ENCODE results near the gene SHF.
"Not testable (repeated sequence)": the region's sequence is repeated elsewhere in the genome, so short reads cannot be mapped to it uniquely, and the experiment has no call there.

The SHF gene

DNA sequence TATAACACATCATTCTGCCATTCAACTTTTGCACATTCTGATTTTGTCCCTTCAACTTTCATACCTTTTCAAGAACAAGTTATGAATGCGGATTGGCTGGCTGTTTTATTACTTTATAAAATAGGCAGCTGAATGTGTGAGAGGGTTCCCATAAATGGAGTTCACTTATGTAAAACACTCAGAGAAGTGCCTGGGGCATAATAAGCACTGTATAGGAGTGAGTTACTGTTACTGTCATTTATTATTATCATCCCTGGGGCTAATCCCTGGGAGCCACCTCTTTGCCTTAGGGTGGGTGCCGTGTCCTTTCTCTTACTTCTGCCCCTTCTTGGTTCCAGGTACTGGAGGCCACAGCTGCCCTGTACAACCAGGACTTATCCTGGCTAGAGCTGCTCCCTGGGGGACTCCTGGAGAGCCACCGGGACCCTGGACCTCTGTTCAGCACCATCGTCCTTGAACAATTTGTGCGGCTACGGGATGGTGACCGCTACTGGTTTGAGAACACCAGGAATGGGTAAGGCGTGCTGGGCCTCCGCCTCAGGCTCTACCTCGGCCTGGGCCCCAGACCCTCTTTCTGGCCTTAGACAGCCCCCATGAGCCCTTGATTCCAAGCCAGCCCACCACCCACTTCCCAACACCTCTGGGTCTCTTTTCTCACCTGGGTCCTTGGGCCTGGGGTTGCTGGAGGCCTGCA lies 47.1 kb downstream of the SHF start:
- TF ChIP-seq SPI1 (IDR thresholded peaks at IDR 0.05; ENCODE audit: low read depth, low read length), result no peak
- no peak for TF ChIP-seq PAX5 (IDR thresholded peaks at IDR 0.05; ENCODE audit: insufficient read depth, low read length, severe bottlenecking)
- TF ChIP-seq POLR2A (IDR thresholded peaks at IDR 0.05; ENCODE audit: low read depth, low read length), result no peak
- TF ChIP-seq POLR2AphosphoS5 (IDR thresholded peaks at IDR 0.05; ENCODE audit: low read depth, low read length), result no peak
- no peak for TF ChIP-seq TAF1 (IDR thresholded peaks at IDR 0.05; ENCODE audit: low read depth, low read length)
- no peak for TF ChIP-seq POU2F2 (IDR thresholded peaks at IDR 0.05; ENCODE audit: low read depth, low read length)
- DNase-seq (ENCODE audit: insufficient read length, low spot score), result no peak
- no peak for FAIRE-seq

DNA sequence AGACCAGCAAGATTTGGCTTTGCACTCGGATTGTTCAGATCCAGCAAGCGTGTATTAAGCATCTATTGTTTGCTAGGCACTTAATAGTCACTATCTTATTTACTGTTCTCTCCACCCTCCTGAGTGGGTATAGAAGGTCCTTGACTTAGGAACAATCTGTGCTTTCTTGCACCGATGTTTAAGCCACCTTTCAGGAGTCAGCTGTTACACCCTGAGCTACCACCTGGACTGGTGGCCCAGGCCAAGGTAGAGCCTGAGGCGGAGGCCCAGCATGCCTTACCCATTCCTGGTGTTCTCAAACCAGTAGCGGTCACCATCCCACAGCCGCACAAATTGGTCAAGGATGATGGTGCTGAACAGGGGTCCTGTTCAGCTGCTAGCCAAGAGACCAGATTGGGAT lies 48.0 kb downstream of the SHF start:
- DNase-seq (ENCODE audit: insufficient read length, low spot score) (no peak), FAIRE-seq (no peak)
- no peak for TF ChIP-seq SPI1 (IDR thresholded peaks at IDR 0.05; ENCODE audit: low read depth, low read length)
- TF ChIP-seq PAX5 (IDR thresholded peaks at IDR 0.05; ENCODE audit: insufficient read depth, low read length, severe bottlenecking), result no peak
- no peak for TF ChIP-seq POU2F2 (IDR thresholded peaks at IDR 0.05; ENCODE audit: low read depth, low read length)
- no peak for TF ChIP-seq POLR2AphosphoS5 (IDR thresholded peaks at IDR 0.05; ENCODE audit: low read depth, low read length)
- TF ChIP-seq TAF1 (IDR thresholded peaks at IDR 0.05; ENCODE audit: low read depth, low read length), result no peak
- TF ChIP-seq POLR2A (IDR thresholded peaks at IDR 0.05; ENCODE audit: low read depth, low read length), result no peak

- no peak for TF ChIP-seq POLR2A (IDR thresholded peaks at IDR 0.05; ENCODE audit: low read depth, low read length)
- TF ChIP-seq TAF1 (IDR thresholded peaks at IDR 0.05; ENCODE audit: low read depth, low read length), result no peak
- TF ChIP-seq POU2F2 (IDR thresholded peaks at IDR 0.05; ENCODE audit: low read depth, low read length), result no peak
- TF ChIP-seq POLR2AphosphoS5 (IDR thresholded peaks at IDR 0.05; ENCODE audit: low read depth, low read length), result no peak
- TF ChIP-seq PAX5 (IDR thresholded peaks at IDR 0.05; ENCODE audit: insufficient read depth, low read length, severe bottlenecking), result no peak
- TF ChIP-seq SPI1 (IDR thresholded peaks at IDR 0.05; ENCODE audit: low read depth, low read length), result no peak
- FAIRE-seq, result no peak
- DNase-seq (ENCODE audit: insufficient read length, low spot score), result no peak
Measured at GRCh38 chr15:45138814-45139765, 48.7 kb downstream of the SHF start.

DNA sequence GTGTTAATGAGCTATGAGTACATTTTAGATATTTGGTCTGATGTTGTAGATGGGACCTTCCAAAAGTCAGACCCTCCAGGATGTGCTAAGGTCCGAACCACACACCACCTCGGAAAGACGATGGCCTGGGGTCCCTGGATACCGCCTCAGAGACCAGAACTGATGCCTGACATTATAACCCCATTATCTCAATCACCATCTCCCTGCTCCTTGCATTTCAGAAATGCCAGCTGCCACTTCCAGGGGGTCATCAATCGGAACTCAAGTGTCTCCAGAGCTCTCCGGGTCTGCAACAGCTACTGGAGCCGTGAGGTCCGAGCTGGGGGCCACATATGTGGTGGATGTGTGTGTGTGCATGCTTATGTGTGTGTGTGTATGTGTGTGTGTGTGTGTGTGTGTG lies 50.1 kb downstream of the SHF start:
- FAIRE-seq, result no peak
- DNase-seq (ENCODE audit: insufficient read length, low spot score), result no peak

GRCh38 chr15:45136378-45136764 lies 51.4 kb downstream of the SHF start:
- TF ChIP-seq POLR2A (IDR thresholded peaks at IDR 0.05; ENCODE audit: low read depth, low read length) (no peak), TAF1 (IDR thresholded peaks at IDR 0.05; ENCODE audit: low read depth, low read length) (no peak)
- DNase-seq (ENCODE audit: insufficient read length, low spot score), result no peak
- no peak for FAIRE-seq

More for the DNA sequence above, 50.1 kb downstream of the SHF start:
- TF ChIP-seq POLR2A (IDR thresholded peaks at IDR 0.05; ENCODE audit: low read depth, low read length), result no peak
- TF ChIP-seq POLR2AphosphoS5 (IDR thresholded peaks at IDR 0.05; ENCODE audit: low read depth, low read length), result no peak
- no peak for TF ChIP-seq POU2F2 (IDR thresholded peaks at IDR 0.05; ENCODE audit: low read depth, low read length)
- no peak for TF ChIP-seq SPI1 (IDR thresholded peaks at IDR 0.05; ENCODE audit: low read depth, low read length)
- TF ChIP-seq TAF1 (IDR thresholded peaks at IDR 0.05; ENCODE audit: low read depth, low read length), result no peak
- TF ChIP-seq PAX5 (IDR thresholded peaks at IDR 0.05; ENCODE audit: insufficient read depth, low read length, severe bottlenecking), result no peak

GRCh38 chr15:45135705-45136377 lies 51.9 kb downstream of the SHF start:
- not testable (repeated sequence) for DNase-seq (ENCODE audit: insufficient read length, low spot score)
- peak; percentile 62 for FAIRE-seq

DNA sequence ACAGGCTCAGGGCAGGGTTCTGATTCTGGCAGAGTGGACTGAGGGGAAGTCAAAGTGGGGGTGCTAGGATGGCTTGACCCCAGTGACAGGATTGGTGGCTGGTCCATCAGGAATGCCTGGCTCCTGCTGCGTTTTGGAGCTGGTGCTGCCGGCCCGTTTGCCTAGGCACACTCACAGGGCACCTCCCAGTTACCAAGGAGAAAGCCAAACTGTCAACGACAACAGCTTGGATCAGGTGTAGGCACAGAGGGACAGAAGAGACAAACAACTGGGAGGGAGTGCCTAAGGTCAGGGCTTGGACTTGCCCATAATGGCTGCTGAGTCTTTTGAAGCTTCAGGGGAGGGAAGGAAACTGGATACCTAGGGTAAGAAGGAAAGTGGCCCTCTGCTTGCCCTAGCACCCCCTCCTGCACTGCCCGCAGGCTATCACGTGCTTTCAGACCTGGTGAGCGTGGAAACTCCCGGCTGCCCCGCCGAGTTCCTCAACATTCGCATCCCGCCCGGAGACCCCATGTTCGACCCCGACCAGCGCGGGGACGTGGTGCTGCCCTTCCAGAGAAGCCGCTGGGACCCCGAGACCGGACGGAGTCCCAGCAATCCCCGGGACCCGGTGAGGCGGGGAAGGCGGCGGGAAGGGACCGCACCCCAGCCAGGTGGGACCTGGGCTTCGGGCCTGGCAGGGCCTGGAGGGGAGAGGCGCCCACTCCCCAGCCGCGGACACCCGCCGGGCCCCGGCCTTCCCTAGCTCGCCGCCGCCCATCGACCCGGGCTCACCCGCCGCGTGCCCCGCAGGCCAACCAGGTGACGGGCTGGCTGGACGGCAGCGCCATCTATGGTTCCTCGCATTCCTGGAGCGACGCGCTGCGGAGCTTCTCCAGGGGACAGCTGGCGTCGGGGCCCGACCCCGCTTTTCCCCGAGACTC lies 52.8 kb downstream of the SHF start:
- FAIRE-seq (peak; percentile 52), DNase-seq (ENCODE audit: insufficient read length, low spot score) (no peak)
- TF ChIP-seq PAX5 (IDR thresholded peaks at IDR 0.05; ENCODE audit: insufficient read depth, low read length, severe bottlenecking), result no peak
- TF ChIP-seq POU2F2 (IDR thresholded peaks at IDR 0.05; ENCODE audit: low read depth, low read length), result no peak
- no peak for TF ChIP-seq SPI1 (IDR thresholded peaks at IDR 0.05; ENCODE audit: low read depth, low read length)
- TF ChIP-seq POLR2A (IDR thresholded peaks at IDR 0.05; ENCODE audit: low read depth, low read length), result no peak
- no peak for TF ChIP-seq TAF1 (IDR thresholded peaks at IDR 0.05; ENCODE audit: low read depth, low read length)
- no peak for TF ChIP-seq POLR2AphosphoS5 (IDR thresholded peaks at IDR 0.05; ENCODE audit: low read depth, low read length)

DNA sequence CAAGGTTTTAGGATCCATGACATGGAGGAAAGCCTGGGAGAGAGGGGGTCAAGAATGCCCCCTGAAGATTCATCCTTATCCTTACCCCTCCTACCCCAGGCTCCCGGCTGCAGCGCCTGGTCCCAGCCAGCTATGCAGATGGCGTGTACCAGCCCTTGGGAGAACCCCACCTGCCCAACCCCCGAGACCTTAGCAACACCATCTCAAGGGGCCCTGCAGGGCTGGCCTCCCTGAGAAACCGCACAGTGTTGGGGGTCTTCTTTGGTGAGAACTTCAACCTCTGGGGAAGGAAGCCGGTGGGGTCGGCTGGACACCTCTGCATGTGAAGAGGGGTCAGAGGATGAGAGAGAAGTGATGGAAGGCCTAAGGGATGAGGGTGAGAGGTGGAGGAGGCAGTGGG lies 53.7 kb downstream of the SHF start:
- FAIRE-seq (no peak), DNase-seq (ENCODE audit: insufficient read length, low spot score) (no peak)
- TF ChIP-seq POLR2AphosphoS5 (IDR thresholded peaks at IDR 0.05; ENCODE audit: low read depth, low read length) (no peak), PAX5 (IDR thresholded peaks at IDR 0.05; ENCODE audit: insufficient read depth, low read length, severe bottlenecking) (no peak), POU2F2 (IDR thresholded peaks at IDR 0.05; ENCODE audit: low read depth, low read length) (no peak), POLR2A (IDR thresholded peaks at IDR 0.05; ENCODE audit: low read depth, low read length) (no peak), SPI1 (IDR thresholded peaks at IDR 0.05; ENCODE audit: low read depth, low read length) (no peak), TAF1 (IDR thresholded peaks at IDR 0.05; ENCODE audit: low read depth, low read length) (no peak)

DNA sequence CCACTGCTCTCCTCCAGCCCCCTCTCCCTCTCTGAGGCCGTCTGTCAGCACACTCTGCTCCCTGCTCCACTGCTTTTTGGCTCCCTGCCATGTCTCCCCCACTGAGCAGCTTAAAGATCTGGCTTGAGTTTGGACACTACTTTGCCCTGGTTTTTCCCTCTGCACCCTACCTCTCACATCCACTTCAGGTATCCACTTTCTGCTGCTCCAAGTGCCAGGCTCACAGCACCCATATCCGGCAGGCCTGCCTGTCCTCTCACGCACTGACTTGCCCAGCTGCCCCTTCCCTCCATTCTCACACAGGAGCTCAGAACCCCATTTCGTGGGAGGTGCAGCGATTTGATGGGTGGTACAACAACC lies 54.2 kb downstream of the SHF start:
- FAIRE-seq (no peak), DNase-seq (ENCODE audit: insufficient read length, low spot score) (no peak)
- TF ChIP-seq TAF1 (IDR thresholded peaks at IDR 0.05; ENCODE audit: low read depth, low read length) (no peak), SPI1 (IDR thresholded peaks at IDR 0.05; ENCODE audit: low read depth, low read length) (no peak), POLR2AphosphoS5 (IDR thresholded peaks at IDR 0.05; ENCODE audit: low read depth, low read length) (no peak), POU2F2 (IDR thresholded peaks at IDR 0.05; ENCODE audit: low read depth, low read length) (no peak), PAX5 (IDR thresholded peaks at IDR 0.05; ENCODE audit: insufficient read depth, low read length, severe bottlenecking) (no peak), POLR2A (IDR thresholded peaks at IDR 0.05; ENCODE audit: low read depth, low read length) (no peak)
